GM23338 (cell line): ENCODE measurements around the gene PANK1.

Experiments
- CTCF ChIP-seq, 2 experiments: fragments of 200-600 bp in 1 of 2; sonication (generic) in 1 of 2; conservative IDR thresholded peaks; 2 replicates each; pipeline versions ENCODE4 v1.5.1 to v1.6.1; 2016 to 2017; ENCODE audit warnings: antibody characterized with exemption in 2 of 2, low read depth in 2 of 2, mild to moderate bottlenecking in 2 of 2, moderate library complexity in 1 of 2
- POLR2AphosphoS5 ChIP-seq: IDR thresholded peaks from 2 replicates; pipeline ENCODE4 v1.6.1; 2016; ENCODE audit warnings: antibody characterized with exemption, low read depth

GRCh38 chr10:89653410-89653869 is 8.4 kb upstream of the PANK1 start:
- TF ChIP-seq CTCF (conservative IDR thresholded peaks at IDR 0.05; ENCODE audit: low read depth in 2 of 2) (no peak), POLR2AphosphoS5 (no peak)
